ENCODE data around the gene AP1G2. TPM values are rescaled to one million over a fixed set of nuclear protein-coding genes. Genes with fewer than 3 reads are reported as not detected.

AP1G2 gene
- total RNA-seq, 1 experiment from 2014 or later: 26.0 TPM

DNA sequence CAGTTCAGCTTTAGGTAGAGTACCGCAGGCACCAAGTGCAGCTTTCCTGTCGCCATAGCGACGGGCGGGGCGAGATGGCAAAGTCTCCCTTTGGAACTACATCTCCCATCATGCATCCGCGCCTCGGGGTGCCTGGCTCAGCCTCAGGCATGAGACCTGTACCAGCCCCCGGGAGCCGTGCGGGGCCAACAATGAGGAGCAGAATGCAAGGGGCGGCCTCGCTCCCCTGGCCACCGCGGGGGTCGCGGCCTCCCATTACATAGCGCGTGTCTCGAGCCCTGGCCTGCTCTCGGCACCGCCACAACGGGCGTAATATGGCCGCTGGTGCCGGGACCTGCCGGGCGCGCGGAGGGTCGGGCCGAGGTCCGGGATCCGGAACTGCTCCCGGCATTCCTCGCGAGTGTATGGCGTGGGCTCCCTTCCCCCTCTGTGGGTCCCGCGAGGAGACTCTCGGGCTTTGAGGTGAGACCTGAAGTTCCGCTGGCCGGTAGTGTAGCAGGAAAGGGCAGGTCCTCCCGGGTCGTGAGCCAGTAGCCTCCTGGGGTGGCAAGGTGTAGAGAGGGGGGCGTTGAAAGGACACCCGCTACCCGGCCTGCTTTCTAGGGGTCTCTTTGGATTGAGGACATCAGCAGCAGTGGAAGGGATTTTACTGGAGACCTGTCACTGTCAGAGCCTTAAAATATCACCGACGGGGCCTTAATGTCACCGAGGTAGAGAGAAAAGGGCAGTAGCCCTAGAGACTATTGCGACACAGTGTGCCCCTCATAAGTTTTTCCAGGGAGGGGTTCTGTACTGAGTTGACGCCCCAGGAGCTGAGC is 11.5 kb downstream of the AP1G2 start, which contains the start of gene THTPA:
Gene THTPA, plus strand, starts transcription at position 390 of the 818 bp plus-strand sequence. CDS start 487 bp downstream, outside the sequence.
- Histone ChIP-seq H3K36me3 (ENCODE audit: insufficient read depth, low read length, poor library complexity, severe bottlenecking) (peaks cover 11% of the 10 kb centered on the region), H3K4me3 (ENCODE audit: low read depth, low read length, poor library complexity, severe bottlenecking) (peak within 1 kb of the TSS; percentile 74), H3K27ac (ENCODE audit: low read depth, low read length, poor library complexity, severe bottlenecking) (peak within 1 kb of the TSS; percentile 96), H3K27me3 (replicated peaks; ENCODE audit: insufficient read depth, low read depth, low read length, poor library complexity) (no peaks in the 10 kb centered on the region), H3K4me1 (ENCODE audit: insufficient read depth, low read length, poor library complexity, severe bottlenecking) (peaks cover 8% of the 10 kb centered on the region), H3K9me3 (ENCODE audit: low read depth, low read length, poor library complexity, severe bottlenecking) (no peaks in the 10 kb centered on the region)
- BruUV-seq (replicated peaks): TSS peak; percentile 58
- CTCF ChIA-PET: interaction anchor here (0.7 to 1.2 kb wide), 2 partner anchors 77 kb away, joined by 4 read pairs; no protein-coding TSS in a partner anchor
- intact Hi-C loops (cut with micrococcal nuclease; ENCODE audit: unreplicated experiment): no loop called here
- POLR2A ChIA-PET (ENCODE audit: low non-redundant PET): interaction anchor here (0.6 kb wide), 1 partner anchor 466 kb away, joined by 3 read pairs; no protein-coding TSS in a partner anchor
- DNase-seq (ENCODE audit: low spot score): peak; percentile 96
- TF ChIP-seq, protein P1, sequence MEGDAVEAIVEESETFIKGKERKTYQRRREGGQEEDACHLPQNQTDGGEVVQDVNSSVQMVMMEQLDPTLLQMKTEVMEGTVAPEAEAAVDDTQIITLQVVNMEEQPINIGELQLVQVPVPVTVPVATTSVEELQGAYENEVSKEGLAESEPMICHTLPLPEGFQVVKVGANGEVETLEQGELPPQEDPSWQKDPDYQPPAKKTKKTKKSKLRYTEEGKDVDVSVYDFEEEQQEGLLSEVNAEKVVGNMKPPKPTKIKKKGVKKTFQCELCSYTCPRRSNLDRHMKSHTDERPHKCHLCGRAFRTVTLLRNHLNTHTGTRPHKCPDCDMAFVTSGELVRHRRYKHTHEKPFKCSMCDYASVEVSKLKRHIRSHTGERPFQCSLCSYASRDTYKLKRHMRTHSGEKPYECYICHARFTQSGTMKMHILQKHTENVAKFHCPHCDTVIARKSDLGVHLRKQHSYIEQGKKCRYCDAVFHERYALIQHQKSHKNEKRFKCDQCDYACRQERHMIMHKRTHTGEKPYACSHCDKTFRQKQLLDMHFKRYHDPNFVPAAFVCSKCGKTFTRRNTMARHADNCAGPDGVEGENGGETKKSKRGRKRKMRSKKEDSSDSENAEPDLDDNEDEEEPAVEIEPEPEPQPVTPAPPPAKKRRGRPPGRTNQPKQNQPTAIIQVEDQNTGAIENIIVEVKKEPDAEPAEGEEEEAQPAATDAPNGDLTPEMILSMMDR (conservative IDR thresholded peaks at IDR 0.05; ENCODE audit: low read depth, low read length): no peak
- no peak for TF ChIP-seq EZH2 (IDR thresholded peaks at IDR 0.05; ENCODE audit: borderline replicate concordance, low read depth, low read length, poor library complexity, severe bottlenecking)

DNA sequence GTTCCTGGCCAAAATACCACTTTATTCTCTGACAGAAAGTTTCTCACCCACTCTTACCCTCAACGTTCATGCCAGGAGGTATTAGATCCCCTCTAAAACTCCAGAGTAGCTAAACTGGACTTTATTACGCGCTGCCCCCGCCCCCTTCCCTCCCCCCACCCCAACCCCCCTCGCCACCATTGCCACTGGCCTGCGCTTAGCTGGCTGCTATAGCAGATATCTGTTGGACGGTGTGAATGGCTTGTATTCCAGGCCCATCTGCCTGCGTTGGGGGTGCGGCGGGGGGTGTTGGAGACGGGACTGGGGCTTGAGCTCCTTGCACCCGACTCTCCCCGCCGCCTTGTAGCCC is 12.1 kb downstream of the AP1G2 start:
- intact Hi-C loops (cut with micrococcal nuclease; ENCODE audit: unreplicated experiment): no loop called here
- BruUV-seq (replicated peaks): no TSS peak
- TF ChIP-seq EZH2 (IDR thresholded peaks at IDR 0.05; ENCODE audit: borderline replicate concordance, low read depth, low read length, poor library complexity, severe bottlenecking): no peak
- TF ChIP-seq, protein P1 (conservative IDR thresholded peaks at IDR 0.05; ENCODE audit: low read depth, low read length): no peak
- DNase-seq (ENCODE audit: low spot score): no peak
- Histone ChIP-seq H3K27ac (ENCODE audit: low read depth, low read length, poor library complexity, severe bottlenecking) (peak overlapping the region; percentile 96), H3K27me3 (replicated peaks; ENCODE audit: insufficient read depth, low read depth, low read length, poor library complexity) (no peaks in the 10 kb centered on the region), H3K4me1 (ENCODE audit: insufficient read depth, low read length, poor library complexity, severe bottlenecking) (peaks cover 8% of the 10 kb centered on the region), H3K9me3 (ENCODE audit: low read depth, low read length, poor library complexity, severe bottlenecking) (no peaks in the 10 kb centered on the region), H3K4me3 (ENCODE audit: low read depth, low read length, poor library complexity, severe bottlenecking) (peak overlapping the region; percentile 74), H3K36me3 (ENCODE audit: insufficient read depth, low read length, poor library complexity, severe bottlenecking) (peaks cover 11% of the 10 kb centered on the region)
- CTCF ChIA-PET: interaction anchor here (0.7 kb wide), 1 partner anchor 77 kb away, joined by 4 read pairs; no protein-coding TSS in a partner anchor
- POLR2A ChIA-PET (ENCODE audit: low non-redundant PET): interaction anchor here (0.6 kb wide), 1 partner anchor 466 kb away, joined by 3 read pairs; no protein-coding TSS in a partner anchor

DNA sequence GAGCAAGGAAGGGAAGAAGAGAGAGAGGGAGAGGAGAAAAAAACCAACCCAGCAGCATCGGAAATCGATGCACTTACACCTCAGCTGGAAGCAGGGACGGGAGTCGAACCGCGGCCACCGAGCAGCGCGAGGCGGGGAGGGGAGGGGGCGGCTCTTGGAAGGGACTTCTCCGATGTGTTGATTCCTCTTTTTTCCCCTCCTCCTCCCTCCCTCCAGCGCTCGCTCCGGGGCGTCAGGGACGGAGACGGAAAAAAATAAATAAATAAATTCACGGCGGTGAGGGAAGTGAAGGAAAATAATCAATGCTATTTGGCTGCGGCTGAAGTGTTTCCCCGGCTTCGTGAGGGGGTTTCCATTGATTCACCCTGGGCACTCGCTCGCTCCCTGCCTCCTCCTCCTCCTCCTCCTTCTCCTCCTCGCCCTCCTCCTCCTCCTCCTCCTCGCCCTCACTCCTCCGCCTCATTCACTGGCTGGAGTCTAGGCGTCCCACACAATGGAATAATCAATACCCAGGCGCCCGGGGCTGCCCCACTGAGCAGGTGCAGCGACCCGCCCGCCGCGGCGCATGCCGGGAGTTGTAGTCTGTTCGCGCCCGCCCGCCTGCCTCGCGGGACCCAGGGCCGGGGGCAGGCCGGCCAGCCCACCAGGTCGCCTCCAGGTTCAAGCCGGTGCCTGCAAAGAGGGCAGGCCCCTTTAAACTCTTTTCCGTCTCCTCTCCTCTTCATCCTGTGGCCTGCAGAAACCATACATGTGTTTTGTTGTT is 16.1 kb downstream of the AP1G2 start, which contains the start of gene ZFHX2:
Gene ZFHX2, minus strand, starts transcription at position 500 of the 763 bp plus-strand sequence. CDS start 16,440 bp downstream, outside the sequence.
- CTCF ChIA-PET: no interaction called here
- peak; percentile 88 for DNase-seq (ENCODE audit: low spot score)
- no TSS peak for BruUV-seq (replicated peaks)
- TF ChIP-seq EZH2 (IDR thresholded peaks at IDR 0.05; ENCODE audit: borderline replicate concordance, low read depth, low read length, poor library complexity, severe bottlenecking): no peak
- TF ChIP-seq, protein P1 (conservative IDR thresholded peaks at IDR 0.05; ENCODE audit: low read depth, low read length): no peak
- POLR2A ChIA-PET (ENCODE audit: low non-redundant PET): interaction anchor here (0.9 kb wide), 1 partner anchor 12 kb away, joined by 3 read pairs; no protein-coding TSS in a partner anchor
- Histone ChIP-seq H3K27me3 (replicated peaks; ENCODE audit: insufficient read depth, low read depth, low read length, poor library complexity) (no peaks in the 10 kb centered on the region), H3K36me3 (ENCODE audit: insufficient read depth, low read length, poor library complexity, severe bottlenecking) (no peaks in the 10 kb centered on the region), H3K9me3 (ENCODE audit: low read depth, low read length, poor library complexity, severe bottlenecking) (no peaks in the 10 kb centered on the region), H3K4me1 (ENCODE audit: insufficient read depth, low read length, poor library complexity, severe bottlenecking) (peaks cover 5% of the 10 kb centered on the region), H3K27ac (ENCODE audit: low read depth, low read length, poor library complexity, severe bottlenecking) (peak within 1 kb of the TSS; percentile 58), H3K4me3 (ENCODE audit: low read depth, low read length, poor library complexity, severe bottlenecking) (peak within 1 kb of the TSS; percentile 87)
- intact Hi-C loops (cut with micrococcal nuclease; ENCODE audit: unreplicated experiment): no loop called here

All from A673 (cell line).